GM18951 (cell line): Measurements from ENCODE around the gene OPA1.

Experiments used
- POLR2A ChIP-seq: IDR thresholded peaks from 4 replicates; pipeline ENCODE4 v1.6.1; 2011; ENCODE audit warnings: mild to moderate bottlenecking; ENCODE audit not compliant: insufficient read length, insufficient read depth; ENCODE audit errors: extremely low read depth
- in situ Hi-C: fragments of 300-500 bp; cut with MboI; formaldehyde crosslinking; loops from one replicate; pipeline ENCODE4 v1.12.0; 2022; ENCODE audit warnings: low sequenced_read_pairs, mixed read lengths, inconsistent platforms; ENCODE audit not compliant: unreplicated experiment

Gene OPA1

DNA sequence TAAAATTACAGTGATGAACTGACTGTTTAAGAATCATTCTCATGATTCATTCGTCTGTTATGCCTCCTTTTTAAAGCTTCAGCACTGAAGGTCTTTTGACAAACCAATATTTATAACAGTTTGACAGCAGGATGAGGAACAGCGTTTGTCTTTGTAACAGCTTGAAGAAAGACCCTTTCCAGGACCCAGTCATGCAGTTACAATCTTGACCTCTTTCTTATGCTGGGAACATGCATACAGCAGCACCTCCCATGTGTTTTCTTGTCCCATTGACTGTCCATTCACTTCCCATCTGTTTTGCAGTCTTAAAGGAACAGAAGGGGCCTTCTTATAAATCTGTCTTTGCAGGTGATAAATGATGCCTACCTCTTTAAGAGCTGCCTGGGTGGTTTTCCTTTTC, 87.2 kb downstream of the OPA1 start:
- TF ChIP-seq POLR2A = no peak
- in situ Hi-C loops = no loop called here

- no peak for TF ChIP-seq POLR2A
- in situ Hi-C loops = no loop called here
Measured at GRCh38 chr3:193681631-193682030, 88.6 kb downstream of the OPA1 start.

GRCh38 chr3:193686665-193687483, 93.9 kb downstream of the OPA1 start:
- in situ Hi-C loops = no loop called here
- no peak for TF ChIP-seq POLR2A

GRCh38 chr3:193688834-193689714, 96.1 kb downstream of the OPA1 start:
- in situ Hi-C loops = no loop called here
- TF ChIP-seq POLR2A = no peak

- TF ChIP-seq POLR2A = no peak
- in situ Hi-C loops = no loop called here
Measured at GRCh38 chr3:193693774-193694173, 100.8 kb downstream of the OPA1 start.

DNA sequence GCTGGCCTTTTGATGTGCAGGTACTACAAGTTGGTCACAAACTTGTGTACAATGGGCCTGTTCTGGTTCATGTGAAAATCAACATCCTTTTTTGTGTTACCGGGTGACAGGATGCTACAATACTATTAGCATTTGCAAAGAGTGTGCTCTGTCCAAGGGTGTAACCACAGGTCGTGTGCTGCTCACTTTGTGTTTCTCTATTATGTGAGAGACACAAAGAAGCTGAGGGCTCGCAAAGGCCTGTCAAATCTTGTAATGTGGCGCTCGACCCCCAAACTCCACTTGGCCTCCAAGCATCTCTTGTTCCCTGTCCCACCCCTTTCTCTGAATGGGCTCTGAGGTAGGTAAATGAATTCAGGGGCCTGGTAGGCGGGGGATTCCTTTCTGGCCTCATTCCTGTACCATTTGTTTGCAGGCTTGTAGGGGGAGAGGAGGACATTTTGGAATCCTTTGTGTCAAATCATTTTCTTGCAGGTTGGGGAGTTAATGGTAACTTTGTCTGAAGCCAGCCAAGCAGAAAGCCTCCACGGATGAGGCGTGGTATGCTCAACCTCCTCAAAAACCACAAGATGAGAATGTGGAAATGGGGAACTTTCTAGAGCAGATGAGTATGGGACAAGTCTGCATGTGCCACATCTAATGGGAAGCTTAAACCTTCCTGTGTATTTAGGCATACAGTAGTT, 109.1 kb downstream of the OPA1 start:
- TF ChIP-seq POLR2A = no peak
- in situ Hi-C loops = no loop called here

DNA sequence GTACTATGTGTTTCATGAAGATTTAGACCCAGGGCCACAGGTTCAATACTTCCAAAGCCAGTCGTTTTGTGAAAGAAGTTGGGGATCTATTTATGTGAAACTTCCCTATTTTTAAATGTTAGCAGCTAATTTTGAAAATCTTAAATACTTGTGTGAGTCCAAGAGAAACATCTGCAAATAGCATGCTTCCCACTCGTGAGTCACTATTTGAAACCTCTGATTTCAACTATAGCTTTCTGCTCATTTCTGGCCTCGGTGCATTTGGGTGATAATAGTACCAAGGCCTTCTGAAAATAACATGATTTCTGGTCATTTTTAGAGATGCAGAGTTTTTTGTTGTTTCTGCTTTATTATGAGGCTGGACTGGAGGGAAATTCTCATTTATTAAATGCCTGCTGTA, 110.0 kb downstream of the OPA1 start:
- TF ChIP-seq POLR2A = no peak
- in situ Hi-C loops = no loop called here

DNA sequence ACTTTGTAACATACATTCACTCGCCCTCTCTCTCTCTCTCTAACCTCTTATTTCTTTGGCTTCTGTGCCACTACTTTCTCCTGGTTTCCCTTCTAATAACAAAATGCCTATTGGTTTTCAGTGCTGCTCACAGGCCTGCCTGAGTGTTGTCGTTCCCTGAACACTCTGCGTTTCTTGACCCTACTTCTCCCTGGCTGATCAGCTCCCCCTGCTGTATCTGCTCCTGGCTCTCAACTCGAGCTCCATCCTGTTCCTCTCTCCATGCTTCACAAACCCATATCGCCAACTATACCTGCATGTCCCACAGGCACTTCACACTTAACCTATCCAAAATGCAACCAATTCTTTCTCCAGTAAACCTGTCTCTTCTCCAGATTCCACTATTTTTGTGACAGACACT, 111.4 kb downstream of the OPA1 start:
- in situ Hi-C loops = no loop called here
- TF ChIP-seq POLR2A = no peak

GRCh38 chr3:193708270-193708669, 115.3 kb downstream of the OPA1 start:
- in situ Hi-C loops = no loop called here
- TF ChIP-seq POLR2A = no peak

DNA sequence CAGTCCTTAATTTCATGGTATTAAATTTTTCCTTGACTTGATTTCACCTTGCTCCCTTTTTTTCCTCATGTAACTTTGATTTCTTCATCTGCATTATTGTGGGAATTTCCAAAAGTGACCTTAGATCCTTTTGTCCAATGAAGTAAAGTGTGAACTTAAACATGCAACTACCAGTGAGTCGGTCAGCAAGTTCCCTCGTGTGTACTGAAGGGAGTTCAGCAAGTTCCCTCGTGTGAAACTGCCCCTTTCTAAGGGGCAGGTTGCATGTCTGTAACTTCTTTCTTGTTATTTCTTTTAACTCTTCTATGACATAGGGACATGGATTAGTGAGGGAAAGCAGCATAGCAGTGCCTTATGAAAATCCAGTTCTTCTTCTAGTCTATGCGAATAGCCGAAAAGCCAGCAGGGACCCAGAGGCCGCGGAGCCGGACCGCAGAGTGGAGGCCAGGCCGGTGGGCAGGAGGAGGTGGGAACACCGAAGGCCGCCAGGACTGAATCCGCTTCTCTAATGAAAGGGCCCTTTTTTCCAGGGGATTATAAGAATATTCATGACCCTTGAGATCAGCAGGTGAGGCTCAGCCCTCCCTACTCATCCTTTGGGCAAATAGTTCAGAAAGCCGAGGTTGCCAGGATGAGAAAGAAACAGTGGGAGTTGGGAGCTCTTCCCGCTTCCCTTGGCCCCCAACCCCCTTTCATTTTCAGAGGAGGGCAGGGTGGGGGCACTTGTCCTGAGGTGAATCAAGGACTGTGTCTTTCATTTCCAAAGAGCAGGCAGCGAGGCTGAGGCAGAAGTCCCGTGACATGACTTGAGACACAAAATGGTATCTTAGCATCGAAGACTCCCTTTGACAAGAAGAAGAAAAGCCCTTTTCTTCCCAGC, 117.5 kb downstream of the OPA1 start:
- TF ChIP-seq POLR2A = no peak
- in situ Hi-C loops = no loop called here

- in situ Hi-C loops = no loop called here
- TF ChIP-seq POLR2A = no peak
Measured at GRCh38 chr3:193711166-193711485, 118.1 kb downstream of the OPA1 start.

- in situ Hi-C loops = no loop called here
- no peak for TF ChIP-seq POLR2A
Measured at GRCh38 chr3:193711523-193711963, 118.5 kb downstream of the OPA1 start.
